Measurements from ENCODE around the gene DIRAS3. TPM values are rescaled to one million over a fixed set of nuclear protein-coding genes. Genes with fewer than 3 reads are reported as not detected.

DIRAS3 gene
- total RNA-seq, 1 donor from 2014 or later, result 1.4 TPM

GRCh38 chr1:68024635-68025338 lies 25.6 kb downstream of the DIRAS3 start:
- no peak for ATAC-seq
- Histone ChIP-seq H3K27ac (no peak overlapping the region), H3K27me3 (no peaks in the 10 kb centered on the region), H3K4me1 (no peaks in the 10 kb centered on the region), H3K9me3 (no peaks in the 10 kb centered on the region), H3K4me3 (no peak overlapping the region), H3K36me3 (no peaks in the 10 kb centered on the region)
- no peak for TF ChIP-seq CTCF (IDR thresholded peaks at IDR 0.05)
- intact Hi-C loops (cut with DNase I), result no loop called here
- no peak for DNase-seq

- TF ChIP-seq CTCF (IDR thresholded peaks at IDR 0.05), result no peak
- Histone ChIP-seq H3K4me3 (no peak overlapping the region), H3K36me3 (no peaks in the 10 kb centered on the region), H3K27me3 (no peaks in the 10 kb centered on the region), H3K4me1 (no peaks in the 10 kb centered on the region), H3K27ac (no peak overlapping the region), H3K9me3 (no peaks in the 10 kb centered on the region)
- no peak for ATAC-seq
- intact Hi-C loops (cut with DNase I), result no loop called here
- DNase-seq, result no peak
These were observed 34.0 kb downstream of the DIRAS3 start for GRCh38 chr1:68016381-68016780.

- DNase-seq, result no peak
- no peaks in the 10 kb centered on the region for H3K36me3 ChIP-seq
- H3K4me3 ChIP-seq, result no peak overlapping the region
- no peak overlapping the region for H3K27ac ChIP-seq
- H3K4me1 ChIP-seq, result no peaks in the 10 kb centered on the region
- intact Hi-C loops (cut with DNase I), result no loop called here
- H3K27me3 ChIP-seq, result no peaks in the 10 kb centered on the region
- H3K9me3 ChIP-seq, result no peaks in the 10 kb centered on the region
- no peak for ATAC-seq
- no peak for TF ChIP-seq CTCF (IDR thresholded peaks at IDR 0.05)
These were observed 34.5 kb downstream of the DIRAS3 start for GRCh38 chr1:68015971-68016370.

- Histone ChIP-seq H3K4me1 (no peaks in the 10 kb centered on the region), H3K9me3 (no peaks in the 10 kb centered on the region), H3K36me3 (no peaks in the 10 kb centered on the region), H3K27ac (no peak overlapping the region), H3K27me3 (no peaks in the 10 kb centered on the region), H3K4me3 (no peak overlapping the region)
- no peak for DNase-seq
- no peak for TF ChIP-seq CTCF (IDR thresholded peaks at IDR 0.05)
- intact Hi-C loops (cut with DNase I), result no loop called here
- no peak for ATAC-seq
These were observed 35.1 kb downstream of the DIRAS3 start for GRCh38 chr1:68015369-68015768.

GRCh38 chr1:68013351-68013750 lies 37.1 kb downstream of the DIRAS3 start:
- no peak for TF ChIP-seq CTCF (IDR thresholded peaks at IDR 0.05)
- Histone ChIP-seq H3K27ac (no peak overlapping the region), H3K27me3 (no peaks in the 10 kb centered on the region), H3K4me1 (no peaks in the 10 kb centered on the region), H3K4me3 (no peak overlapping the region), H3K9me3 (no peaks in the 10 kb centered on the region), H3K36me3 (no peaks in the 10 kb centered on the region)
- no peak for DNase-seq
- intact Hi-C loops (cut with DNase I), result no loop called here
- ATAC-seq, result no peak
